HepG2 (cell line): ENCODE results near the gene PRKAG1. TPM values are rescaled to one million over a fixed set of nuclear protein-coding genes. Genes with fewer than 3 reads are reported as not detected.

Experiments
- ATAC-seq: fragments of 200-7000 bp; cut with Tn5 transposase; 3 replicates; pipeline ENCODE4 v1.9.1; 2020; ENCODE audit warnings: mild to moderate bottlenecking, moderate library complexity
- BruUV-seq: library from RNA; stranded (reverse); fragments of 400-500 nt; replicated peaks from 2 replicates; lab custom pipeline; 2021; lab: Mats Ljungman, UMichigan
- CTCF ChIA-PET: fragments of 300-600 bp; formaldehyde crosslinking; extraction: SDS; loops from one replicate; lab custom pipeline; 2021; ENCODE audit warnings: low total read pairs, inconsistent platforms, low intra/inter-chr PET ratio; lab: Yijun Ruan, JAX
- POLR2A ChIA-PET: fragments of 350-600 bp; sonication (Branson Sonifier 250); formaldehyde crosslinking; loops from one replicate; lab custom pipeline; 2020; ENCODE audit warnings: antibody characterized with exemption, inconsistent platforms; lab: Yijun Ruan, JAX
- DNase-seq: peaks from one replicate; pipeline ENCODE4 v3.0.0-alpha.2; 2015; ENCODE audit warnings: low spot score
- FAIRE-seq: peaks from 3 replicates; lab custom pipeline; 2011; peaks lifted over from hg19 to GRCh38; lab: Jason Lieb, UNC
- H2AFZ ChIP-seq: one replicate; pipeline ENCODE4 v1.6.1; 2011; ENCODE audit warnings: low read length, inconsistent platforms
- H3K27ac ChIP-seq: fragments of 300-600 bp; 3 replicates; pipeline ENCODE4 v1.8.0; 2011; ENCODE audit warnings: mixed run types, mild to moderate bottlenecking, mixed read lengths, low read length, inconsistent platforms; ENCODE audit not compliant: insufficient read depth; ENCODE audit errors: extremely low read length
- H3K27me3 ChIP-seq, 2 experiments: fragments of 200-600 bp in 1 of 2; 2 replicates in 1 of 2; 3 replicates in 1 of 2; pipeline versions ENCODE4 v1.6.0 to v1.8.0; 2011; ENCODE audit warnings: low read length in 2 of 2, mild to moderate bottlenecking in 2 of 2, moderate library complexity in 2 of 2, inconsistent platforms in 1 of 2; ENCODE audit not compliant: insufficient read depth in 2 of 2, control insufficient read depth in 1 of 2
- H3K36me3 ChIP-seq, 2 experiments: fragments of 200-600 bp in 1 of 2; replicated peaks in 1 of 2; 2 replicates in 1 of 2; 3 replicates in 1 of 2; pipeline versions ENCODE4 v1.5.1 to v1.8.0; 2011; ENCODE audit warnings: low read length in 2 of 2, inconsistent platforms in 1 of 2; ENCODE audit not compliant: insufficient read depth in 2 of 2, control insufficient read depth in 1 of 2
- H3K4me1 ChIP-seq: 2 replicates; pipeline ENCODE4 v1.5.1; 2012; ENCODE audit warnings: low read length, inconsistent platforms; ENCODE audit not compliant: insufficient read depth
- H3K4me2 ChIP-seq: 2 replicates; pipeline ENCODE4 v1.6.0; 2011; ENCODE audit warnings: low read depth, low read length, inconsistent platforms
- H3K4me3 ChIP-seq, 3 experiments: fragments of 200-600 bp in 1 of 3; sonication (generic), shearing (Covaris generic) in 1 of 3; replicated peaks in 1 of 3; 2 replicates each; pipeline ENCODE4 v1.5.1; 2011 to 2016; ENCODE audit warnings: low read length in 3 of 3, inconsistent platforms in 2 of 3, low read depth in 2 of 3, mild to moderate bottlenecking in 2 of 3, control low read depth in 1 of 3, mixed read lengths in 1 of 3; ENCODE audit not compliant: insufficient read depth in 1 of 3
- H3K79me2 ChIP-seq: one replicate; pipeline ENCODE4 v1.6.1; 2011; ENCODE audit warnings: low read length, inconsistent platforms; ENCODE audit not compliant: insufficient read depth
- H3K9ac ChIP-seq: 2 replicates; pipeline ENCODE4 v1.6.0; 2011; ENCODE audit warnings: mild to moderate bottlenecking, low read depth, low read length, inconsistent platforms; ENCODE audit not compliant: insufficient read depth
- H3K9me3 ChIP-seq: 2 replicates; pipeline ENCODE4 v1.5.1; 2012; ENCODE audit warnings: mild to moderate bottlenecking, low read length
- H4K20me1 ChIP-seq: 2 replicates; pipeline ENCODE4 v1.6.0; 2011; ENCODE audit warnings: inconsistent platforms, mild to moderate bottlenecking, low read length, moderate library complexity; ENCODE audit not compliant: insufficient read depth
- CTCF ChIP-seq: sonication (generic); formaldehyde crosslinking; IDR thresholded peaks from 2 replicates; pipeline ENCODE4 v1.5.0; 2020; ENCODE audit warnings: mild to moderate bottlenecking, missing genetic modification reagents, moderate library complexity
- KAT7 ChIP-seq: IDR thresholded peaks from 2 replicates; pipeline ENCODE4 v1.6.1; 2018; ENCODE audit warnings: borderline replicate concordance, missing compliant biosample characterization
- NFKB2 ChIP-seq: sonication (generic); formaldehyde crosslinking; IDR thresholded peaks from 2 replicates; pipeline ENCODE4 v1.4.0; 2020; ENCODE audit warnings: missing genetic modification reagents, borderline replicate concordance
- ZXDC ChIP-seq: sonication (generic); formaldehyde crosslinking; IDR thresholded peaks from 2 replicates; pipeline ENCODE4 v1.5.0; 2020; ENCODE audit warnings: mild to moderate bottlenecking, missing genetic modification reagents
- WGBS: methylation state at CpG from one replicate; pipeline ENCODE4 v1.1.6; 2017; ENCODE audit warnings: low lambda C conversion rate; 5-methylcytosine and 5-hydroxymethylcytosine counted together
- in situ Hi-C: cut with HindIII; loops from 2 replicates; pipeline ENCODE4 v1.10.0; 2017; ENCODE audit warnings: low pct_unique_long_range_greater_than_20kb; ENCODE audit not compliant: extremely low pct_ligation_motif_present
- intact Hi-C: fragments of 100-400 bp; cut with micrococcal nuclease; formaldehyde crosslinking; loops from one replicate; pipeline ENCODE4 v1.10.0; 2022; ENCODE audit not compliant: unreplicated experiment
- polyA plus RNA-seq, 8 experiments: library from polyadenylated mRNA; depleted of rRNA in 3 of 8; stranded (reverse) in 7 of 8; unstranded in 1 of 8; fragments of >200 nt; fragmentation: Illumina TruSeq in 4 of 8; extraction: Trizol in 4 of 8; gene quantifications; 2 replicates each; pipeline versions ENCODE4 v1.2.1 to v1.2.3, GENCODE V29; 2011 to 2016; ENCODE audit warnings: low read depth in 4 of 8, missing spikeins in 1 of 8, mixed read lengths in 1 of 8; ENCODE audit not compliant: insufficient read depth in 1 of 8
- total RNA-seq, 5 experiments: library from RNA; depleted of rRNA; stranded (reverse); fragments of >200 nt; fragmentation: Illumina TruSeq; extraction: Trizol; gene quantifications; 2 replicates each; pipeline ENCODE4 v1.2.3, GENCODE V29; 2016; ENCODE audit warnings: low read depth in 1 of 5

The PRKAG1 gene
- total and polyA plus RNA-seq, 2 of the 13 experiments (the other 11 are each of a cell fraction or from before 2014, with no cell fraction given), result 26.1 to 32.8 TPM

- no peak for TF ChIP-seq ZXDC (CRISPR knock-in tag)
- TF ChIP-seq NFKB2 (CRISPR knock-in tag), result no peak
Measured at GRCh38 chr12:49052451-49053208, 34.1 kb upstream of the PRKAG1 start (continued).

- Histone ChIP-seq H3K4me2 (no peak overlapping the region), H3K4me1 (peaks cover 22% of the 10 kb centered on the region), H3K79me2 (peaks cover 24% of the 10 kb centered on the region), H3K9me3 (no peaks in the 10 kb centered on the region), H3K4me3 (no peak overlapping the region), H2AFZ (no peak overlapping the region), H3K27ac (no peak overlapping the region), H3K27me3 (no peaks in the 10 kb centered on the region), H4K20me1 (peaks cover 34% of the 10 kb centered on the region), H3K36me3 (peaks cover 64 to 88% of the 10 kb centered on the region in 2 experiments), H3K9ac (no peak overlapping the region)
- DNase-seq (no peak), FAIRE-seq (no peak), ATAC-seq (no peak)
- ChIA-PET CTCF (no interaction called here), POLR2A (no interaction called here)
- in situ Hi-C loops (no loop called here), intact Hi-C loops (no loop called here)
- no TSS peak for BruUV-seq
- TF ChIP-seq KAT7 (CRISPR knock-in tag) (no peak), CTCF (CRISPR knock-in tag) (no peak)
- WGBS, result 97% methylated on average over 20 of the region's 20 CpGs
Measured at GRCh38 chr12:49051777-49052438, 33.3 kb upstream of the PRKAG1 start.
